Transverse colon (tissue), 4 donors: Measurements from ENCODE around the gene IRS2.

Experiments used
- EP300 ChIP-seq: sonication (generic); formaldehyde crosslinking; IDR thresholded peaks from one replicate; pipeline ENCODE4 v1.6.1; 2017; ENCODE audit warnings: antibody characterized with exemption, low read depth
- POLR2A ChIP-seq: fragments of 450-650 bp; IDR thresholded peaks from one replicate; pipeline ENCODE4 v1.6.1; 2016; ENCODE audit warnings: antibody characterized with exemption, mild to moderate bottlenecking, moderate library complexity
- POLR2AphosphoS5 ChIP-seq, 3 donors: sonication (generic); formaldehyde crosslinking; IDR thresholded peaks; one replicate each; pipeline ENCODE4 v1.6.1; 2016; ENCODE audit warnings: antibody characterized with exemption in 3 of 3
- TF ChIP-seq, protein P1 (sequence below), 5 experiments: fragments of 200-600 bp in 3 of 5; fragments of 450-650 bp in 2 of 5; sonication (generic) in 3 of 5; IDR thresholded peaks; 1 replicate in 2 of 5; 2 replicates in 3 of 5; pipeline ENCODE4 v1.5.1; 2016 to 2017; ENCODE audit warnings: antibody characterized with exemption in 5 of 5, inconsistent platforms in 3 of 5, mild to moderate bottlenecking in 2 of 5, moderate library complexity in 1 of 5

DNA sequence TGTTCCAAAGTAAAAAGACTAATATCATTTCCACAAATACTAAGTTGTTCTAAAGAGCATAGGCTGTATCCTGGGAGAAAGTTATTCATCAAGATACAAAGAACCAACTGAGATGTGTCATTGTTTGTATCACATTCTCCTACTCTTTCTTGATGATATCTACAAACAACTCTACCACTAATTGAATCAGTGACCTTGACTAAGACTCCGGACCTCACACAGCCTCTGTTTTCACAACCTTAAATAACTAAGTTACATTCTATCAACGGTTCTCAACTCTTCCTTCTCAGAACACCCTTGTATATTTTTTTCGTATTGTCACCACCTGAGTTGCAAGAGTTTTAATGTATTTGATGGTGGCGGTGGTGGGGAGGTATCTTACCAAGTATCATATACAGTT lies 12.6 kb downstream of the IRS2 start:
- TF ChIP-seq, protein P1, sequence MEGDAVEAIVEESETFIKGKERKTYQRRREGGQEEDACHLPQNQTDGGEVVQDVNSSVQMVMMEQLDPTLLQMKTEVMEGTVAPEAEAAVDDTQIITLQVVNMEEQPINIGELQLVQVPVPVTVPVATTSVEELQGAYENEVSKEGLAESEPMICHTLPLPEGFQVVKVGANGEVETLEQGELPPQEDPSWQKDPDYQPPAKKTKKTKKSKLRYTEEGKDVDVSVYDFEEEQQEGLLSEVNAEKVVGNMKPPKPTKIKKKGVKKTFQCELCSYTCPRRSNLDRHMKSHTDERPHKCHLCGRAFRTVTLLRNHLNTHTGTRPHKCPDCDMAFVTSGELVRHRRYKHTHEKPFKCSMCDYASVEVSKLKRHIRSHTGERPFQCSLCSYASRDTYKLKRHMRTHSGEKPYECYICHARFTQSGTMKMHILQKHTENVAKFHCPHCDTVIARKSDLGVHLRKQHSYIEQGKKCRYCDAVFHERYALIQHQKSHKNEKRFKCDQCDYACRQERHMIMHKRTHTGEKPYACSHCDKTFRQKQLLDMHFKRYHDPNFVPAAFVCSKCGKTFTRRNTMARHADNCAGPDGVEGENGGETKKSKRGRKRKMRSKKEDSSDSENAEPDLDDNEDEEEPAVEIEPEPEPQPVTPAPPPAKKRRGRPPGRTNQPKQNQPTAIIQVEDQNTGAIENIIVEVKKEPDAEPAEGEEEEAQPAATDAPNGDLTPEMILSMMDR (IDR thresholded peaks at IDR 0.05), result no peak
- TF ChIP-seq POLR2A, result no peak
- TF ChIP-seq EP300, result no peak
- TF ChIP-seq POLR2AphosphoS5 (IDR thresholded peaks at IDR 0.05), result no peak
